Testis (tissue), 2 donors: ENCODE results near the gene FAM120C.

Experiments
- POLR2A ChIP-seq: fragments of 450-650 bp; IDR thresholded peaks from one replicate; pipeline ENCODE4 v1.6.1; 2017; ENCODE audit warnings: antibody characterized with exemption, mild to moderate bottlenecking, moderate library complexity
- TF ChIP-seq, protein P1 (sequence below), 3 experiments: fragments of 450-650 bp in 2 of 3; fragments of 200-600 bp in 1 of 3; sonication (generic) in 1 of 3; IDR thresholded peaks; one replicate each; pipeline ENCODE4 v1.5.1; 2016 to 2019; ENCODE audit warnings: antibody characterized with exemption in 3 of 3, mild to moderate bottlenecking in 2 of 3, moderate library complexity in 1 of 3

DNA sequence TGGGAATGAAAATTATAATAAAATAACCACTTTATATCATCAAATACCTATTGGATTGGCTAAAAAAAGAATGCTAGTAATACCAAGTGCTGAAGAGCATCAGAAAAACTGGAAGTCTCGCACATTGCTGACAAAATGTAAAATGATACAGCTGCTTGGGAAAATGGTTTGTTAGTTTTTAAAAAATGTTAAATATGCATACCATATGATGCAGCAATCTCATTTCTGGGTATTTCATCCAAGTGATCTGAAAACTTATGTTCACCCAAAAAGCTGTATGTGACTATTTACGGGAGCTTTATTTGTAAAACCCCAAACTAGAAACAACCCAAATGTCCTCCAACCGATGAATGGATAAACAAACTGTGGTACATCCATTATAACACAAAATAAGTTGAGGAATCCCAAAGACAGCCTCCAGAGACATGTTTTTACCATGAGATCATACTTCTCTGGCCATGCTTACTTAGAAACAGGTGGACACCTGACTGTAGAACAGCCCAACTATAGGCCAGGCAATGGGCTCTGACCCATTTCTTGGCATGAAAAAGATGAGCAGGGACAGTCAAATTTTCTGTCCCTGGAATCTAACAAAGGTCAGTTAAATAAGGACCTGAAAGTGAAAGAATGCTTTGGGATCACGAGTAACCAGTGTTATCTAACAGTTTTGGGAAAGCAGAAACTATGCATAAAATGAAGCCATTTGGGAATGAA, 47.5 kb upstream of the FAM120C start:
- no peak for TF ChIP-seq POLR2A
- TF ChIP-seq, protein P1, sequence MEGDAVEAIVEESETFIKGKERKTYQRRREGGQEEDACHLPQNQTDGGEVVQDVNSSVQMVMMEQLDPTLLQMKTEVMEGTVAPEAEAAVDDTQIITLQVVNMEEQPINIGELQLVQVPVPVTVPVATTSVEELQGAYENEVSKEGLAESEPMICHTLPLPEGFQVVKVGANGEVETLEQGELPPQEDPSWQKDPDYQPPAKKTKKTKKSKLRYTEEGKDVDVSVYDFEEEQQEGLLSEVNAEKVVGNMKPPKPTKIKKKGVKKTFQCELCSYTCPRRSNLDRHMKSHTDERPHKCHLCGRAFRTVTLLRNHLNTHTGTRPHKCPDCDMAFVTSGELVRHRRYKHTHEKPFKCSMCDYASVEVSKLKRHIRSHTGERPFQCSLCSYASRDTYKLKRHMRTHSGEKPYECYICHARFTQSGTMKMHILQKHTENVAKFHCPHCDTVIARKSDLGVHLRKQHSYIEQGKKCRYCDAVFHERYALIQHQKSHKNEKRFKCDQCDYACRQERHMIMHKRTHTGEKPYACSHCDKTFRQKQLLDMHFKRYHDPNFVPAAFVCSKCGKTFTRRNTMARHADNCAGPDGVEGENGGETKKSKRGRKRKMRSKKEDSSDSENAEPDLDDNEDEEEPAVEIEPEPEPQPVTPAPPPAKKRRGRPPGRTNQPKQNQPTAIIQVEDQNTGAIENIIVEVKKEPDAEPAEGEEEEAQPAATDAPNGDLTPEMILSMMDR (IDR thresholded peaks at IDR 0.05) = no peak
